Amniotic epithelial cell (primary cell): ENCODE results near the gene COG7.
"Not testable (repeated sequence)": the region's sequence is repeated elsewhere in the genome, so short reads cannot be mapped to it uniquely, and the experiment has no call there.

Experiments used
- DNase-seq: peaks from one replicate; pipeline ENCODE4 v3.0.0-alpha.2; 2010; ENCODE audit warnings: low read depth

Gene COG7

GRCh38 chr16:23409522-23409921, 43.5 kb downstream of the COG7 start:
- no peak for DNase-seq

DNA sequence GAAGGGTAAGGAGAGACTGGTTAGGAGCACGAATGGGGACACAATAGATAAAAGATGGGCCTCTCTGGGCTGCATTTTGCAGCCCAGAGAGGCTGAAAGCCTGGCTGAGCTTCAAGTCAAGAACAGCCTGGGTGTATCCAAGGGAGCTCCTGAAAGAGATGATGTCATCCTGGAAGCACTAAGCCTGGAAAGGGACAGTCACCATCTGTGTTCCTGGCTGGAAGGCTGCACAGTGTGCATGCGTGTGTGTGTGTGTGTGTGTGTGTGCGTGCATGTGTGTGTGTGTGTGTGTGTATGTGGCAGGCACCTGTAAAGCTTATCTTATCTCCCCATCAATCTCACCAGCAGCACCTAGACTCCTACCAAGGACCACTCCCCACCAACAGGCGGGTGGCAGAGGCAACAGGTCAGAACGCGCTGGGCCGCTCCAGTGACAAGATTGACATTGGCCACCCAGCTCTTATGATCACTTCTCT, 44.1 kb downstream of the COG7 start:
- DNase-seq: no peak

GRCh38 chr16:23408242-23408822, 44.7 kb downstream of the COG7 start:
- no peak for DNase-seq

DNA sequence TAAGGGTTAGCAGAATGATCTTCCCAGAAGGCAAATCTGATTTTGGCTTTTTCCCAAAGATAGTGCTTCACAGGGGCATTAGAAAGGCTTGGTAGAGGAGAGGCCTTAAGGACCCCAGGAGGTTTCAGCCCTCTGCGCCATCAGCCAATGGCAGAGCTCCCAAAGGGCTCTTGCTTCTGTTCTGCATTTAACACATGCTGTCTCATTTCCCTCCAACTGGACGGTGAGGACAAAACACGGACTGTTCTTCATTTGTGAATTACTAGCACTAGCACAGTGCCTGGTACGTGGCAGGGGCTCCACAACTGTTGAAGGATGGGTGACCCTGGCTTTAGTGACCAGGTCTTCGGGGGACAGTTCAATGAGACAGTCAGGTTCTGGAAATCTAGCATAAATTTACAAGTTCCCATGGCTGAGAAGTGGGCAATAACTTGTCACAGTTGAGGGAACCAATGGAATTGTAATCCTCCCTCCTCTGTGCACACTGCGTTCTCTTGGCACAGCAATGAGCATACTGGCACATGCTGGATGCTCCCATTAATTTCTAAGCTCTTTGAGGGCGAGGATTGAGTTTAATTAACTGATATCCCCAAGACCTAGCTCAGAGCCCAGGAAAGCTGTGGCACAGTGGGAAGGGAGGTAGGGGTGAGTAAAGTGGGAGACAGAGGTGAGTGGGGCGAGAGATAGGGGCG, 45.4 kb downstream of the COG7 start:
- DNase-seq: no peak

DNA sequence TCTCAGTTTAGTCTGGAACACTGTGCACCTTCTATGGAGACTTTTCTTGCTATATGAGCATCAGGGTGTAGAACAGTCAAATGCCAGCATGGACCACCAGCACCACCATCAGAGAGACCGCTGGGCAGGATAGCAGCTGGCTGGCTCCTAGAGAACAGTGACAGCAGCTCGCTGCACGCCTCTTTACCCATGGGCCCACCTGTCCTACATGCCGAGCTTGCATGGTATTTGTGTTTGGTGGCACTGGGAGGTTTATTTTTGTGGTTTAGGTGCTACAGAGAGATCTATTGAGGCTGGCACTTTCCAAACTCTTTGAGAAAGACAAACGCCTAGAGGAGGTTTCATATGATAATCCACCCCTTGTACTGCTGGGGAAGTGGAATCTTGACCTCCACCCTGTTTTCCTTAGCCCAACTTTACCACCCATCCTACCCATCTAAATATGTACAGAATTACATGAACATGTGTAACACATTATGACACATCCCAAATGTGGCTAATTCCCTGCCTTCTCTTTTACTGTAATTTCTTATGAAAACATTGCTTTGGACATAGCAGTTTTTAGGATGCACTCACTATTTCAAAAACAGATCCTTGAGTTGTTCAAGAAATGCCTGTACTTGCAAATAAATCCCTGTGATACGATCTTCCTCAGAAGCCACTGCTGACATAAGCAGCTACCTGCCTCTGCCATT, 46.3 kb downstream of the COG7 start:
- no peak for DNase-seq

DNA sequence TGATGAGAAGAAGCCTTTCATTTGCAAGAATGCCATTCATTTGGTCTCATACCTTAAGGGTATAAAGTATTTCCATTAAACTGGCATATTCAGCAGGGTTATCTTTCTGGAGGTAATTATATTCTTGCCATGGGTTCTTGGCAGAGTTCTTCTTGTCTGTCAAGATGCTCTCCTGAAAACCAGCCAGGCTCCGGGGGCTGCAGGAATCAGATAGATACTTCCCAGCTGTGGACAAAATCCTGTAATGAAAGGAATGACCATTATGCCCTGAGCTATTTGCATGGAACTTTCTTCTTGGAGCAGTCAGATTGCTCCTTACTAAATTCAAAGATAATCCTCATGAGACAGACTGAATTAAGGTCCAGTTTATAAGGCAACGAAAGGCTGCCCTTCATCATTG, 47.0 kb downstream of the COG7 start:
- DNase-seq: no peak

GRCh38 chr16:23403547-23403946, 49.4 kb downstream of the COG7 start:
- no peak for DNase-seq

GRCh38 chr16:23402100-23402499, 50.9 kb downstream of the COG7 start:
- DNase-seq: no peak

GRCh38 chr16:23401139-23401538, 51.9 kb downstream of the COG7 start:
- no peak for DNase-seq

- not testable (repeated sequence) for DNase-seq
These were observed 52.5 kb downstream of the COG7 start for GRCh38 chr16:23400447-23400846.

GRCh38 chr16:23398987-23399805, 53.8 kb downstream of the COG7 start:
- no peak for DNase-seq

GRCh38 chr16:23397464-23397863, 55.5 kb downstream of the COG7 start:
- DNase-seq: no peak

- DNase-seq: no peak
These were observed 57.3 kb downstream of the COG7 start for GRCh38 chr16:23395732-23396131.

DNA sequence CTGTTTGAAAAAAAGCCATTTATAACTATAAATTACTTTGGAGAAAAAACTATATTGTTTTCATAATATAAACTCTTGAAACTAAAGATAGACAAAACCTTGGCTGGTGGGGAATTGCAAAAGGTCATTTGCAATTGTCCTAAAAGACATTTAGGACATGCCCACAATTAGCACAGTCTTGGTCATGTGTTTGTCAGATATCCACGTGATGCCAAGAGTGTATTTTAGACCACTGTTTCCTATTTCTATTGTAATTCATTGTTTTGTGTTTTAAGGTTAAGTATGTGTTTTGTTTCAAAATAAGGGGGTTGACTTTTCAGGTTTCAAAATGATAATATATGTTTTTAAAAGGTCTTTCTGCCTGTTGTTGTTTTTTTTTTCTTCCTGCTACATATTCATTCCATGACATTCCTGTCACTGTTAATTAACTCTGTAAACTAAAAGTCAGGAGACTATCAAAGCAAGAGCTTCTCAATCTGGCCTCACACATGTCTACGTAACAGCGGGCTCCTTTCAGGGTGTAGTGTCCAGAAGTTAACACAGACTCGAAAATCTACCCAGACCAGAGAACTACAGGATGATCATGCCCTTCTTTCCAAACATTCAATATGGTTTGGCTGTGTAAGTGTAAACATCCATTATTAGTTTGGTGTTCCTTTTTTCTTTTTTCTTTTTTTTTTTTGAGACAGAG, 58.7 kb downstream of the COG7 start:
- DNase-seq: no peak

DNA sequence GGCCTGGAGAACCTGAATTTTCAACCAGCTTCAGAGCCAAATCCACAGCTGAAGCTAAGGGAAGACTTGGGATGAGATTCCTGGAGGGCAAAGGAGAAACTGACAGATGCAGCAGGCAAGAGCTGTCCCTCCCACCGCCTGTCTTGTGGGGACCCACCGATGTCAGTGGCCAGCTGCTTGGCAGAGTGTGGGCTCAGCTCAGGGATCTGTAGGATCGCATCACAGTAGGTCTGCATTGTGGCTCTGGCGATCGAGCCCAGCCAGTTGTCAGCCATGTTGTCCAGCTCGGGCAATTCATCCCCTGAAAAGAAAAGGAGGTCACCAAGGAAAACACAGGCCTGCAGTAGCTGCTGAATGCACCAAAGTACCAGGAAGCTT, 60.8 kb downstream of the COG7 start:
- DNase-seq: no peak

DNA sequence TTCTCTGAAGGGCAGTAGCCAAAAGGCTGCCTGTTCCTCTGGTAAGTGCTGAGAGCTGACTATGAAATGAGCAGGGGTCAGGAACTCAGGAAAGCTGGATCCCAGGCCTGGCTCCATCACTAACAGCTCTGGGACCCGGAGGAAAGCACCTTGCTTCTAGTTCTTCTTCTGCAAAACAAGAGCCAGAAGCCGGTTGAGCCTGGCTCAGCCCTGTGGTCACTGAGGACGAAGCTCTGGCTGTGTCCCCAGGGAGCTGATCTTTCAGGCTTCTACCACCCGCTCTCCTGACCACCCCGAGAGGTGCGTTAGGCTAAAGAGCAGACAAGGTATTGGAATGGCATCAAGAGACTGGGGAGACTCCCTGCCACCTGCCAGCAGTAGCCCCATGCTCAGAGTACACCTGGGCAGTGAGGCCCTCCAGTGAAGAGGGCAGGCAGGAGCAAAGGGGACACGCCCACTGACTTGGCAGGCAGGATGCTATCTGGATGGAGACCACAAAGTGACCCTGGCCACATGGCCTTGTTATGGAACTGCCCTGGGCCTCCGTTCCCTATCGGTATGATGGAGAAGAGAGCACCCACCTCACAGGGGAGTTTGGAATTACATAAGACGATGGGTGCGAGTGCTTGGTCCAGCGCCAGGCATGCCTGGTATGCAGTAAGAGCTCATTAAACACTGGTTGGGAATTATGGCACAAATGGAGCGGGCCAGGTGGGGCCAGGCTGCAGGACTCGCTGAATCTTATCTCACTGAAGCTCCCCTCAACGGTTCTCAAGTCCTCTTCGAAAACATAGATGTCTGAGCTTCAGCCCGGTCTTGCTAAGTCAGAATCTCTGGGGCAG, 61.4 kb downstream of the COG7 start:
- DNase-seq: no peak

- not testable (repeated sequence) for DNase-seq
These were observed 63.1 kb downstream of the COG7 start for GRCh38 chr16:23389936-23390335.

DNA sequence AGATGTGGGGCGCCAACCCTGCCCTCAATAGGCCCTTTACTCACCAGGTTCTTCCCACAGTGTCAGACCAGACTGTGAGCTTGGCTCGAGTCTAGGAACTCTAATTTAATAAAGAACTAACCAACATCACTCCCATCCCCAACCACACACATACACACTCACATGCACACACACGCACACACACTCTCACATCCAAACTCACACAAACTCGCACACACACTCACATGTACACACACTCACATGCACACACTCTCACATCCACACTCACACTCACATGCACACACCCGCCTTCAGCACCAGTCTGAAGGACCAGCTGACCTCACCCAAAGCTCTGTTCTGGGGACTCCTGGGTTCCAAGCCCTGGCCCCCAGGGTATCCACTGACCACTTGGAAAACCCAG, 63.8 kb downstream of the COG7 start:
- no peak for DNase-seq

- no peak for DNase-seq
These were observed 64.2 kb downstream of the COG7 start for GRCh38 chr16:23388786-23389185.

DNA sequence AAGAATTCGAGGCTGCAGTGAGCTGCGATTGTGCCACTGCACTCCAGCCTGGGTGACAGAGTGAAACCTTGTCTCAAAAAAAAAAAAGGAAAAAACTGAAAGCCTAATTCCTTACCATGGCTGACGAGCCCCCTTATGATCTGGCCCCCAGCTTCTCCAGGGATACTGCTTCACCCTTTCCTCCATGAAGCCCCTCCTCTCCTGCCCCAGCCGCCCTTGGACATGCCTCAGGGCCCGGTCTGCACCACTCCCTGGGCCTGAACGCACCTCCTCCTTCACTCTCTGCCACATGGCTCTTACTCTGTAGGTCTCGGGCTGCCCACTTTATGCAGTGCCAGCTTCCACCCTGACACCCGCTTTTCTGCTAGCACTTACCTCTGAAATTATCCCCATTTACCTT, 65.3 kb downstream of the COG7 start:
- DNase-seq: no peak

- DNase-seq: no peak
These were observed 67.5 kb downstream of the COG7 start for GRCh38 chr16:23385441-23385840.
